ENCODE measurements around the gene FAM76B.

Gene FAM76B

GRCh38 chr11:95732930-95733602 lies 56.5 kb downstream of the FAM76B start:
- no peak for TF ChIP-seq ZNF274 (IDR thresholded peaks at IDR 0.05; ENCODE audit: low read depth, low read length)

DNA sequence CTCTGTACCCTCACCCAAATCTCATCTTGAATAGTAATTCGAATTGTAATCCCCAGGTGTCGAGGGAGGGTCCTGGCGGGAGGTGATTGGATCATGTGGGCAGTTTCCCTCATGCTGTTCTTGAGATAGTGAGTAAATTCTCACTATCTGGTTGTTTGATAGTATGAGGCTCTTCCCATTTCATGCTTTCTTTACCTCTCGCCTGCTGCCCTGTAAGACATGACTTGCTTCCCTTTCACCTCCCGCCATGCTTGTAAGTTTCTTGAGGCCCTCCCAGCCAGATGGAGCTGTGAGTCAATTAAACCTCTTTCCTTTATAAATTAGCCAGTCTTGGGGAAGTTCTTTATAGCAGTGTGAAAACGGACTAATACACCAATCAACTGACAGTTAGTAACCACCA lies 60.1 kb downstream of the FAM76B start:
- TF ChIP-seq ZNF274 (IDR thresholded peaks at IDR 0.05; ENCODE audit: low read depth, low read length) = no peak

More at GRCh38 chr11:95732930-95733602, 56.5 kb downstream of the FAM76B start:
- H3K4me3 ChIP-seq (ENCODE audit: low read length) = no peak overlapping the region

DNA sequence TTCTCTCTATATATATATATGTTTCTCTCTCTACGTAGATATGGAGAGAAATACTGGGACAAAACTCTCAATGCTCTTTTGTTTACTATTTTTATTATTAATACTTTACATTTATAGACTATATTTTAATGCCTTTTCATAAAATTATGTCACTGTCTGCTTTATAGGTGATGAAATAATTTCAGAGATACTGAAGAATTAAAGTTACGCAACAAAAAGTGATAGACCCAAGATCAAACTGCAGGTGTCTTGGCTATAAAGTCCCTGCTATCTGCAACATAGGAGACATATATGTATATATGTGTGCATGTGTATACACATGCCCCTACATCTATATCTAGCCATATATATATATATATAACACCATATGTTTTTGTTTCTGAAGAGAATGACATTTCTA lies 60.8 kb downstream of the FAM76B start:
- TF ChIP-seq ZNF274 (IDR thresholded peaks at IDR 0.05; ENCODE audit: low read depth, low read length) = no peak
- no peak overlapping the region for H3K4me3 ChIP-seq (ENCODE audit: low read length)

More for the DNA sequence above, 60.1 kb downstream of the FAM76B start:
- H3K4me3 ChIP-seq (ENCODE audit: low read length) = no peak overlapping the region

GRCh38 chr11:95728094-95728493 lies 61.5 kb downstream of the FAM76B start:
- no peak for TF ChIP-seq ZNF274 (IDR thresholded peaks at IDR 0.05; ENCODE audit: low read depth, low read length)
- no peak overlapping the region for H3K4me3 ChIP-seq (ENCODE audit: low read length)

DNA sequence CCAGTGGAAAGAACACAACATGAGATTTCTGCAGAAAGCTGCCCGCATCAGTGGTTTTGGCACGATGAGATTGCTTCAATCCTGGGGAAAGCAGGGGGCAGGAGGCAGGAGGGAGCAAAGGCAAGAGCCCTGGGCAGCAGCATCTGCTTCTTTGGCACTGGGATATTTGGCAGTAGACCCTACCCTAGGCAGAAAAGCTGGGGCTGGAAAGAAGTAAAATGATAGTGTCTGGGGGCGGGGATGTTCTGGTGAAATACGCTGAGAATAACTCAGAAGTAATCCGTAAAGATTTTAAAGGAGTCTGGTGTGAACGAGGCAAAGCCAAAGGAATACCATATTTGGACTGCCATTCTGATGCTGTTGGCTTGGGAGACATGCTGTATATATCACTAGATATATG lies 62.0 kb downstream of the FAM76B start:
- no peak for TF ChIP-seq ZNF274 (IDR thresholded peaks at IDR 0.05; ENCODE audit: low read depth, low read length)
- no peak overlapping the region for H3K4me3 ChIP-seq (ENCODE audit: low read length)

DNA sequence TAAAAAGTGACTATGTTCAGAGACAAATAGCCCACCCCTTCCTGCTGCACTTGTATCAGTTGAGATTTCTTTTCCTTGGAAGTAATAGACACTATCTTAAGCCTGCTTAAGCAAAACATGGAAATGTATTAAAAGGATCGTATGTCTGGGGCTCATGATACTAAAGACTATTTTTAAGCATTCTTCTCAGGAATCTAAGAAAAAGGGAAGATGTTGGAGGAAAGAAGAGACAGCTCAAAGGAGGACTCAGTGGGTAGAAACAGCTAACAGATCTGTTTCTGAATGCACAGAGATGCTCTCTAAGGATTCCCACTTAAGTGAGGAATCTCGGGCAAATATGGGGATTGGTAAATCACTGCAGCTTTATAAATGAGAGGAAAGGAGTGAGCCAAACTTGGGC lies 62.5 kb downstream of the FAM76B start:
- no peak overlapping the region for H3K4me3 ChIP-seq (ENCODE audit: low read length)
- no peak for TF ChIP-seq ZNF274 (IDR thresholded peaks at IDR 0.05; ENCODE audit: low read depth, low read length)

GRCh38 chr11:95725196-95725595 lies 64.4 kb downstream of the FAM76B start:
- no peak for TF ChIP-seq ZNF274 (IDR thresholded peaks at IDR 0.05; ENCODE audit: low read depth, low read length)

DNA sequence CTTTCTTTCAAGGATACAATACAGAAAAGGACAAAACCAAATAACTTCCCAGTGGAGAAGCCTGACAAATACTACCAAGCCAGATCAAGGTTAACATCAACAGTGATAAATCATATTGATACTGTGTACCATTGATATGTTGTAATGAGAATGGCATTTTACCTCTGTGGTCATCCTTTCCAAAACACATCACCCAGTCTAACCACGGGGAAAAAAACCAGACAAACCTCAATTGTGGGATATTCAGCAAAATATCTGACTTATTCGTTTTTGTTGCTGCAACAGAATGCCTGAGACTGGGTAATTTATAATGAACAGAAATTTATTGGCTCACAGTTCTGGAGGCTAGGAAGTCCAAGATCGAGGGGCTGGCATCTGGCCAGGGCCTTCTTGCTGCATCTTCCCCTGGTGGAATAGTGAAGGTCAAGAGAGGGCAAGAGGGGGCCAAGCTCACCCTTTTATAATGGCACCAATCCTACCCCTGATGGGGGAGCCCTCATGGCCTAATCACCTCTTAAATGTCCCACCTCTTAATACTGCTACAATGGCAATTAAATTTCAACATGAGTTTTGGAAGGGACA lies 66.1 kb downstream of the FAM76B start:
- no peak overlapping the region for H3K4me3 ChIP-seq (ENCODE audit: low read length)
- no peak for TF ChIP-seq ZNF274 (IDR thresholded peaks at IDR 0.05; ENCODE audit: low read depth, low read length)

More at GRCh38 chr11:95725196-95725595, 64.4 kb downstream of the FAM76B start:
- H3K4me3 ChIP-seq (ENCODE audit: low read length) = no peak overlapping the region

DNA sequence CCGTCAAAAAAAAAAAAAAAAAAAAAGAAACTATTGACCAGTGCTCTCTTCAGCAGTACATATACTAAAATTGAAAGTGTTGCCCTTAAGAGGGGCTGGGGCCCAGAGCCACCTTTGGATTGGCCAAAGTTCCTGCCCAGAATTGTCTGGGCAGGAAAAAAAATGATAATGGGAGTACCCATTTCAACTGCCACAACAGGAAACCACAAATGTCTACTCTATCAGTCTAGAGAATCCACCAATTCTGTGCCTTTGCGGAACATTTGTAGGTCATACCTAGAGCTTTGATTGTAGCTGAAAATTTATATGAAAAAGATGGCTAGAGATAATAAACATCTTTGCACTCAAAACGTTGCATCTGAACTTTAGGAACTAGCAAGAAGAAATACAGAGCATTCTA lies 69.4 kb downstream of the FAM76B start:
- TF ChIP-seq ZNF274 (IDR thresholded peaks at IDR 0.05; ENCODE audit: low read depth, low read length) = no peak

More for the DNA sequence above, 69.4 kb downstream of the FAM76B start:
- H3K4me3 ChIP-seq (ENCODE audit: low read length) = no peak overlapping the region

Measured in GM08714 (cell line).